ENCODE measurements around the gene MCRIP2. TPM values are rescaled to one million over a fixed set of nuclear protein-coding genes. Genes with fewer than 3 reads are reported as not detected.

The MCRIP2 gene
- total RNA-seq, 1 experiment from 2014 or later = 22.4 TPM

DNA sequence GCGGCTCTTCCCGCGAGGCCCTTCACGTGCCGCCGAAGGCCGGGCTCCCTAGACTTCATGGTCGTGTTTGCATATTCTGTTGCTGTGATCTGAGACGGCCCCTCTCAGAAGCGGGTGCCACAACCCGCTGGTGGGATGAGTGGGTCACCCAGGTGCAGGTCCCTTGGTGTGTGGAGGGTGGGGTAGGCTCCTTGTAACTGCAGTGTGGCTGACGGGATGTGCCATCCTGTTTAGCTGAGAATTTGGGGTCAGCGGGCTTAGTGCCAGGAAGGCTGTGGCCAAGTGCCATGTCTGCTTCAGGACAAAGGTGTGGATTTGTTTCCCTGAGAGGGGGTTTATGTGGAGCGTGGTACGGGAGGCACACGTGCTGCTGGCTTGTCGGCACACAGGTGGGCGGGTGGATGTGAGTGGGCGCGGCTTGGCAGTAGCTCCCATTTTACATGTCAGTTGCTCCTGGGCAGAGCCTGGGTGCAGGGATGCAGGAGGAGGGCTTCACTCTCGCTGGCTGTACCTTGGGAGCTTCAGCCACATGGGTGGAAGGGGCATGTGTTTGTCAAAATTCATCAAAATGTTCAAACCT lies 20.0 kb upstream of the MCRIP2 start:
- no peak for DNase-seq (ENCODE audit: low spot score)
- intact Hi-C loops (cut with micrococcal nuclease; ENCODE audit: unreplicated experiment) = no loop called here
- BruUV-seq (replicated peaks) = no TSS peak
- TF ChIP-seq, protein P1, sequence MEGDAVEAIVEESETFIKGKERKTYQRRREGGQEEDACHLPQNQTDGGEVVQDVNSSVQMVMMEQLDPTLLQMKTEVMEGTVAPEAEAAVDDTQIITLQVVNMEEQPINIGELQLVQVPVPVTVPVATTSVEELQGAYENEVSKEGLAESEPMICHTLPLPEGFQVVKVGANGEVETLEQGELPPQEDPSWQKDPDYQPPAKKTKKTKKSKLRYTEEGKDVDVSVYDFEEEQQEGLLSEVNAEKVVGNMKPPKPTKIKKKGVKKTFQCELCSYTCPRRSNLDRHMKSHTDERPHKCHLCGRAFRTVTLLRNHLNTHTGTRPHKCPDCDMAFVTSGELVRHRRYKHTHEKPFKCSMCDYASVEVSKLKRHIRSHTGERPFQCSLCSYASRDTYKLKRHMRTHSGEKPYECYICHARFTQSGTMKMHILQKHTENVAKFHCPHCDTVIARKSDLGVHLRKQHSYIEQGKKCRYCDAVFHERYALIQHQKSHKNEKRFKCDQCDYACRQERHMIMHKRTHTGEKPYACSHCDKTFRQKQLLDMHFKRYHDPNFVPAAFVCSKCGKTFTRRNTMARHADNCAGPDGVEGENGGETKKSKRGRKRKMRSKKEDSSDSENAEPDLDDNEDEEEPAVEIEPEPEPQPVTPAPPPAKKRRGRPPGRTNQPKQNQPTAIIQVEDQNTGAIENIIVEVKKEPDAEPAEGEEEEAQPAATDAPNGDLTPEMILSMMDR (conservative IDR thresholded peaks at IDR 0.05; ENCODE audit: low read depth, low read length) = no peak
- no peak for TF ChIP-seq EZH2 (IDR thresholded peaks at IDR 0.05; ENCODE audit: borderline replicate concordance, low read depth, low read length, poor library complexity, severe bottlenecking)
- ChIA-PET CTCF (no interaction called here), POLR2A (ENCODE audit: low non-redundant PET) (no interaction called here)
- Histone ChIP-seq H3K27ac (ENCODE audit: low read depth, low read length, poor library complexity, severe bottlenecking) (no peak overlapping the region), H3K9me3 (ENCODE audit: low read depth, low read length, poor library complexity, severe bottlenecking) (no peaks in the 10 kb centered on the region), H3K4me3 (ENCODE audit: low read depth, low read length, poor library complexity, severe bottlenecking) (no peak overlapping the region), H3K4me1 (ENCODE audit: insufficient read depth, low read length, poor library complexity, severe bottlenecking) (peaks cover 5% of the 10 kb centered on the region), H3K27me3 (replicated peaks; ENCODE audit: insufficient read depth, low read depth, low read length, poor library complexity) (no peaks in the 10 kb centered on the region), H3K36me3 (ENCODE audit: insufficient read depth, low read length, poor library complexity, severe bottlenecking) (peaks cover 4% of the 10 kb centered on the region)

DNA sequence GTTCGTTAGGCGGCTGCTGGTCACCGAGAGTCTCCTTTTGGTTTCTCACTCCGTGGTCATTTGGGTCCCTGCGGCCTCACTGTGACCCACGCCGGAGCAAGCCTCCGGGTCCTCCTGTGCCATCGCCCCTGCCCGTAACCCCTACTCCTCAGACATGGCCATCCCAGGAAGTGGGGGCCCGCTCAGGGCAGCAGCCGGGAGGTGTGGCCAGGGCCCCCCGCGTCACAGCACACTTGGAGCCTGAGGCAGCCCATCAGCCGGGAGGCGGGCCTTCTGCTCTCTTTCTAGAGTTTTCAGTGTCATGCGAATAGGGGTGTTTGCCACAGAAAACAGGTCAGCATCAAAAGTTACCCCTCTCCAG lies 18.7 kb upstream of the MCRIP2 start:
- H3K27ac ChIP-seq (ENCODE audit: low read depth, low read length, poor library complexity, severe bottlenecking) = no peak overlapping the region
- no peak overlapping the region for H3K4me3 ChIP-seq (ENCODE audit: low read depth, low read length, poor library complexity, severe bottlenecking)
- peaks cover 5% of the 10 kb centered on the region for H3K4me1 ChIP-seq (ENCODE audit: insufficient read depth, low read length, poor library complexity, severe bottlenecking)
- no peak for DNase-seq (ENCODE audit: low spot score)
- H3K27me3 ChIP-seq (replicated peaks; ENCODE audit: insufficient read depth, low read depth, low read length, poor library complexity) = no peaks in the 10 kb centered on the region
- no TSS peak for BruUV-seq (replicated peaks)
- no peaks in the 10 kb centered on the region for H3K9me3 ChIP-seq (ENCODE audit: low read depth, low read length, poor library complexity, severe bottlenecking)
- TF ChIP-seq, protein P1 (conservative IDR thresholded peaks at IDR 0.05; ENCODE audit: low read depth, low read length) = no peak
- TF ChIP-seq EZH2 (IDR thresholded peaks at IDR 0.05; ENCODE audit: borderline replicate concordance, low read depth, low read length, poor library complexity, severe bottlenecking) = no peak
- POLR2A ChIA-PET (ENCODE audit: low non-redundant PET) = no interaction called here
- intact Hi-C loops (cut with micrococcal nuclease; ENCODE audit: unreplicated experiment) = no loop called here
- CTCF ChIA-PET = no interaction called here
- peaks cover 4% of the 10 kb centered on the region for H3K36me3 ChIP-seq (ENCODE audit: insufficient read depth, low read length, poor library complexity, severe bottlenecking)

DNA sequence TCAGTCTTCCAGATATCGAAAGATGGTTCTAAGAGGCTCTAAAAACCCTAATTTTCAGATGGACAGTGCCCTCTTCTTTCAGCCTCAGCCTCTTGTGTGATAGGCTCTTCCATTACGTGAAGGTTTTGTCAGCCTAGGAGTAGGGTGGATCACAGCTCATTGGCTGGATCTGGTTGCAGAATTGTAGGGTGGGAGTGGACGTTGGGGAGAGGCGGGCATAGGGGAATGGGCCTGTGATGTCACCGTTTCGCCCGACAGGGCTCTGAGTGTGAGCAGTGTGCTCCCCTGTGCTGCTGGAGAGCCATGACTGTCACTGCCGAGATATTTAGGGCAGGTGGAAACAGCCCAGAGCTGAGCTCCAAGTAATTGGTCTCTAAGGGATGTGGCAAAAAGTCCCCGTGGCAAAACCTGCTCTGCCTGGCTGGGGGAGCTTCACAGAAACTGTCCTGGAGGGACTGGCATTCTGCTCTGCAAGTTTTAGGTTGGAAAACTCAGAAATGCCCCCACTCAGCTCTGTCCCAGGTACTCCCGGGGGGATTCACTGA lies 17.0 kb upstream of the MCRIP2 start:
- Histone ChIP-seq H3K27me3 (replicated peaks; ENCODE audit: insufficient read depth, low read depth, low read length, poor library complexity) (no peaks in the 10 kb centered on the region), H3K27ac (ENCODE audit: low read depth, low read length, poor library complexity, severe bottlenecking) (no peak overlapping the region), H3K36me3 (ENCODE audit: insufficient read depth, low read length, poor library complexity, severe bottlenecking) (peaks cover 4% of the 10 kb centered on the region), H3K4me3 (ENCODE audit: low read depth, low read length, poor library complexity, severe bottlenecking) (no peak overlapping the region), H3K4me1 (ENCODE audit: insufficient read depth, low read length, poor library complexity, severe bottlenecking) (peaks cover 5% of the 10 kb centered on the region), H3K9me3 (ENCODE audit: low read depth, low read length, poor library complexity, severe bottlenecking) (no peaks in the 10 kb centered on the region)
- CTCF ChIA-PET = interaction anchor here (0.6 kb wide), 2 partner anchors 239 to 1043 kb away, joined by 3 to 9 read pairs; no protein-coding TSS in a partner anchor
- POLR2A ChIA-PET (ENCODE audit: low non-redundant PET) = no interaction called here
- no peak for DNase-seq (ENCODE audit: low spot score)
- intact Hi-C loops (cut with micrococcal nuclease; ENCODE audit: unreplicated experiment) = no loop called here
- TF ChIP-seq EZH2 (IDR thresholded peaks at IDR 0.05; ENCODE audit: borderline replicate concordance, low read depth, low read length, poor library complexity, severe bottlenecking) = no peak
- TF ChIP-seq, protein P1 (conservative IDR thresholded peaks at IDR 0.05; ENCODE audit: low read depth, low read length) = no peak
- no TSS peak for BruUV-seq (replicated peaks)

Data from A673 (cell line).